ENCODE measurements around the gene MGME1. TPM values are rescaled to one million over a fixed set of nuclear protein-coding genes. Genes with fewer than 3 reads are reported as not detected.

Gene MGME1
- total RNA-seq, 5 donors from 2014 or later (not counting 1 experiment from before 2014, with no cell fraction given) = 7.3 to 15.0 (median 12.8) TPM

DNA sequence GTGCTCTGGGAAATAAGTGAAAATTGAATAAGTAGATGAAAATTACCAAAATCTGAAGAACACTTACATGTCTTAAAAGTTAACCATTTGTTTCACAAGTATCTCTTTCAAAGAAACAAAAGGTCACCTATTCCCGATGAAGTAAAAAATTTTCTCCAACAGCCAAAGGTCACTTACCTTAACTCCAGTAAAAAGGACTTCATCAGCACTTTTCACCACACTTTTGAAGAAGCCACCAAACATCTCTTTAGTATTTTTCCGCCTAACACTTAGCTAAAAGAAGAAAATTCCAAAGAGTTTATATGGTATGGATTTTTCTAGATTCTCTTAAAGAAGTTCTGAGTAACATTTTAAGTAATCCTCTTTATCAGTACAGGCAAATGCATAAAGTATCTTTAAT lies 17.5 kb upstream of the MGME1 start:
- ChIA-PET POLR2A (no interaction called here), CTCF (no interaction called here)
- Histone ChIP-seq H3K27ac (ENCODE audit: low read length) (no peak overlapping the region), H3K4me1 (ENCODE audit: control insufficient read depth in 1 of 2, extremely low read depth in 1 of 2, insufficient read depth in 2 of 2, low read length in 2 of 2) (peaks cover 0 to 4% of the 10 kb centered on the region in 2 experiments), H3K4me3 (ENCODE audit: control insufficient read depth in 1 of 2, extremely low read depth in 1 of 2, low read length in 1 of 2) (no peak overlapping the region), H3K9me3 (no peaks in the 10 kb centered on the region), H3K36me3 (ENCODE audit: control insufficient read depth in 2 of 2, extremely low read depth in 1 of 2, insufficient read depth in 1 of 2, low read length in 1 of 2) (peaks cover 11 to 94% of the 10 kb centered on the region in 2 donors), H3K27me3 (replicated peaks in 1 of 2; ENCODE audit: control insufficient read depth in 2 of 2, extremely low read depth in 1 of 2, insufficient read depth in 2 of 2, low read length in 1 of 2) (no peaks in the 10 kb centered on the region)
- H3K4me1 Mint-ChIP-seq = peaks cover 8 to 21% (median 10%) of the 10 kb centered on the region in 3 donors
- no peaks in the 10 kb centered on the region for H3K27me3 Mint-ChIP-seq
- DNase-seq (no peak), ATAC-seq (replicated peaks in 1 of 4) (no peak)
- no peak overlapping the region for H3K27ac Mint-ChIP-seq
- H3K36me3 Mint-ChIP-seq = peaks cover 90% of the 10 kb centered on the region
- WGBS (ENCODE audit: insufficient coverage) = no CpG with 5 or more reads among the region's 2 CpGs
- H3K4me3 Mint-ChIP-seq = no peak overlapping the region
- no peaks in the 10 kb centered on the region for H3K9me3 Mint-ChIP-seq

DNA sequence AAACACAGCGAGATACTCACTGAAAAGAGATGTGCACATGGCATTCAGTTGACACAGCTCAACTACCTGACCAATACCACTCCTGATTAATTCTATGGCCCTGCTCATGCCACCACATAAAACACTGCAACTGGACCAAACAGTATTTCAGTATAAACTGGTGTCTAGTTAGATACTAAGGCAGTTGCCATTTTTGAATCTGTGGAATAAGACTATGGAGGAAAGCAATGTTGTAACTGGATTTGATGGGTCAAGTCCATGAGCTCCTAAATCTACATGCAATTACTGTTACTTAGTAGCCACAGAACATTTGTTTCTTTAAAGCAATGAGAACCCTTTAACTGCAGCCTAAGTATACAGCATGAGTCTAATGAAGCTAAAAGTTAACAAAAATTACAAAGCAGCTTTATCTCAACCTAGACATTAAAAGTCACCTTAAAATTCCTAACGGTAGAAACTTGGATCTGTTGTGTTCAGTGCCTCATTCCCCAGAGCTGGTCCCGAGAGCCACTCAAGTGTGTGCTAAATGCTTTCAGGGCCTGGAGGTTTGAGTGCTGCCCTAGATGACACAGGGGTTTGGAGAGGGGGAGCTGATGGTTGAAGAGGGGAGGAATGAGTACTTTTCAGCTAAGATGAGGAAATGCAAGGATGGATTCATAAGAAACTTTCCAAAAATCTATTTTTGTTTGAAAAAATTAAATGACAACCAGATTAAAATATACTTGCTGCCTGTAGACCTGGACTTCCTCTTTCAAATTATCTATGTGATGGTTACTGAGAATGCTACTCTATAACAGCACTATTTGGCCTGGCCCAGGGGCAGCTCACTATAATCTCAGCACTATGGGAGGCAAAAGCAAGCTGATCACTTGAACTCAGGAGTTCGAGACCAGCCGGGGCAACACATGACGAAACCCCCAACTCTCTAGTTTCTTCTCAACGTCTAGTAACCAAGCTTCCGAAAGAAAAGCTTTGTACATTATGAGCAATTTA lies 15.8 kb upstream of the MGME1 start:
- Histone ChIP-seq H3K27me3 (replicated peaks in 1 of 2; ENCODE audit: control insufficient read depth in 2 of 2, extremely low read depth in 1 of 2, insufficient read depth in 2 of 2, low read length in 1 of 2) (no peaks in the 10 kb centered on the region), H3K36me3 (ENCODE audit: control insufficient read depth in 2 of 2, extremely low read depth in 1 of 2, insufficient read depth in 1 of 2, low read length in 1 of 2) (peaks cover 13 to 84% of the 10 kb centered on the region in 2 donors), H3K9me3 (no peaks in the 10 kb centered on the region), H3K4me1 (ENCODE audit: control insufficient read depth in 1 of 2, extremely low read depth in 1 of 2, insufficient read depth in 2 of 2, low read length in 2 of 2) (peaks cover 3 to 5% of the 10 kb centered on the region in 2 experiments), H3K27ac (ENCODE audit: low read length) (no peak overlapping the region), H3K4me3 (ENCODE audit: control insufficient read depth in 1 of 2, extremely low read depth in 1 of 2, low read length in 1 of 2) (no peak overlapping the region)
- peaks cover 14 to 33% (median 21%) of the 10 kb centered on the region in 3 donors for H3K4me1 Mint-ChIP-seq
- no peak overlapping the region for H3K4me3 Mint-ChIP-seq
- DNase-seq (no peak), ATAC-seq (replicated peaks in 1 of 4) (no peak)
- ChIA-PET CTCF (interaction anchor here in 1 of 2 donors (0.7 to 0.8 kb wide), 2 partner anchors 10 to 14 kb away, joined by 3 read pairs; no protein-coding TSS in a partner anchor), POLR2A (no interaction called here)
- H3K9me3 Mint-ChIP-seq = no peaks in the 10 kb centered on the region
- 100% methylated on average over 3 of the region's 8 CpGs for WGBS (ENCODE audit: insufficient coverage)
- H3K36me3 Mint-ChIP-seq = peaks cover 73% of the 10 kb centered on the region
- H3K27ac Mint-ChIP-seq = peak overlapping the region in 1 of 2 donors; percentile 34
- no peaks in the 10 kb centered on the region for H3K27me3 Mint-ChIP-seq

DNA sequence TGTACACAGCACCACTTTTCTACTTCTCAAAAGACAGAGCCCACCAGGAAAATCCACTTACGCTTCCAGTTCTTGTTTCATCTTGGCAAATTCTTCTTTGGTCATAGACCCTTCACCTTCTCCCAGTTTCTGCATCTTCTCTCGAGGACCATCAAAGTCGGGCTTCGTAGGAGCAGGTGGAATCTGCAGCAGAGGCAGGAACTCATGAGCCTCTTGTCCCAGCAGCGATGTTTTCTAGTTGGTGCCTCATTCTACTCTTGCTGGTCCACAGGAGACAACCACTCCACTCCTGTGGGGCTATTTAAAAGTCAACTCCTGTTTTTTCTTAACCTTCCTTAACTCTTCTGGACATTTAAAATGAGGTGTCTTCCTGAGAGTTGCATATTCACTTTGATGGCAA lies 14.9 kb upstream of the MGME1 start:
- no peak overlapping the region for H3K27ac ChIP-seq (ENCODE audit: low read length)
- ChIA-PET CTCF (no interaction called here), POLR2A (interaction anchor here in 1 of 2 donors (0.9 kb wide), 1 partner anchor 17 kb away, joined by 3 read pairs; no protein-coding TSS in a partner anchor)
- H3K4me3 Mint-ChIP-seq = no peak overlapping the region
- no peak overlapping the region for H3K4me3 ChIP-seq (ENCODE audit: control insufficient read depth in 1 of 2, extremely low read depth in 1 of 2, low read length in 1 of 2)
- H3K27ac Mint-ChIP-seq = no peak overlapping the region
- no peak for ATAC-seq (replicated peaks in 1 of 4)
- 93% methylated on average over 5 of the region's 5 CpGs for WGBS (ENCODE audit: insufficient coverage)
- no peak for DNase-seq
- no peaks in the 10 kb centered on the region for H3K9me3 ChIP-seq
- H3K4me1 Mint-ChIP-seq = peaks cover 22 to 43% (median 30%) of the 10 kb centered on the region in 3 donors
- H3K27me3 Mint-ChIP-seq = no peaks in the 10 kb centered on the region
- H3K4me1 ChIP-seq (ENCODE audit: control insufficient read depth in 1 of 2, extremely low read depth in 1 of 2, insufficient read depth in 2 of 2, low read length in 2 of 2) = peaks cover 7 to 13% of the 10 kb centered on the region in 2 experiments
- no peaks in the 10 kb centered on the region for H3K27me3 ChIP-seq (replicated peaks in 1 of 2; ENCODE audit: control insufficient read depth in 2 of 2, extremely low read depth in 1 of 2, insufficient read depth in 2 of 2, low read length in 1 of 2)
- H3K36me3 ChIP-seq (ENCODE audit: control insufficient read depth in 2 of 2, extremely low read depth in 1 of 2, insufficient read depth in 1 of 2, low read length in 1 of 2) = peaks cover 13 to 75% of the 10 kb centered on the region in 2 donors
- H3K9me3 Mint-ChIP-seq = no peaks in the 10 kb centered on the region
- peaks cover 65% of the 10 kb centered on the region for H3K36me3 Mint-ChIP-seq

- Mint-ChIP-seq H3K27me3 (no peaks in the 10 kb centered on the region), H3K27ac (peak overlapping the region in 1 of 2 donors; percentile 17), H3K36me3 (peaks cover 52% of the 10 kb centered on the region), H3K4me3 (no peak overlapping the region), H3K4me1 (peaks cover 36 to 56% (median 43%) of the 10 kb centered on the region in 3 donors), H3K9me3 (no peaks in the 10 kb centered on the region)
- H3K27me3 ChIP-seq (replicated peaks in 1 of 2; ENCODE audit: control insufficient read depth in 2 of 2, extremely low read depth in 1 of 2, insufficient read depth in 2 of 2, low read length in 1 of 2) = no peaks in the 10 kb centered on the region
- H3K4me3 ChIP-seq (ENCODE audit: control insufficient read depth in 1 of 2, extremely low read depth in 1 of 2, low read length in 1 of 2) = no peak overlapping the region
- ChIA-PET CTCF (interaction anchor here (0.6 to 1.1 kb wide), 3 partner anchors 18 to 90 kb away, joined by 3 to 7 read pairs (median 3); no protein-coding TSS in a partner anchor), POLR2A (no interaction called here)
- H3K27ac ChIP-seq (ENCODE audit: low read length) = no peak overlapping the region
- no peak for DNase-seq
- no peak for ATAC-seq (replicated peaks in 1 of 4)
- H3K4me1 ChIP-seq (ENCODE audit: control insufficient read depth in 1 of 2, extremely low read depth in 1 of 2, insufficient read depth in 2 of 2, low read length in 2 of 2) = peaks cover 20 to 21% of the 10 kb centered on the region in 2 experiments
- peaks cover 10 to 61% of the 10 kb centered on the region in 2 donors for H3K36me3 ChIP-seq (ENCODE audit: control insufficient read depth in 2 of 2, extremely low read depth in 1 of 2, insufficient read depth in 1 of 2, low read length in 1 of 2)
- H3K9me3 ChIP-seq = no peaks in the 10 kb centered on the region
- WGBS (ENCODE audit: insufficient coverage) = 40% methylated on average over 1 of the region's 3 CpGs
Observed at GRCh38 chr20:17955302-17955701, 13.5 kb upstream of the MGME1 start.

- POLR2A ChIA-PET = interaction anchor here in 1 of 2 donors (0.6 kb wide), 1 partner anchor 11 kb away, joined by 17 read pairs; no protein-coding TSS in a partner anchor
- Mint-ChIP-seq H3K4me1 (peaks cover 45 to 64% (median 51%) of the 10 kb centered on the region in 3 donors), H3K9me3 (no peaks in the 10 kb centered on the region), H3K4me3 (no peak overlapping the region), H3K27me3 (no peaks in the 10 kb centered on the region), H3K36me3 (peaks cover 43% of the 10 kb centered on the region), H3K27ac (no peak overlapping the region)
- Histone ChIP-seq H3K4me3 (ENCODE audit: control insufficient read depth in 1 of 2, extremely low read depth in 1 of 2, low read length in 1 of 2) (no peak overlapping the region), H3K9me3 (no peaks in the 10 kb centered on the region), H3K27me3 (replicated peaks in 1 of 2; ENCODE audit: control insufficient read depth in 2 of 2, extremely low read depth in 1 of 2, insufficient read depth in 2 of 2, low read length in 1 of 2) (no peaks in the 10 kb centered on the region), H3K27ac (ENCODE audit: low read length) (no peak overlapping the region), H3K36me3 (ENCODE audit: control insufficient read depth in 2 of 2, extremely low read depth in 1 of 2, insufficient read depth in 1 of 2, low read length in 1 of 2) (peaks cover 10 to 52% of the 10 kb centered on the region in 2 donors), H3K4me1 (ENCODE audit: control insufficient read depth in 1 of 2, extremely low read depth in 1 of 2, insufficient read depth in 2 of 2, low read length in 2 of 2) (peaks cover 23 to 27% of the 10 kb centered on the region in 2 experiments)
- ATAC-seq (replicated peaks in 1 of 4) (no peak), DNase-seq (no peak)
- 83% methylated on average over 7 of the region's 8 CpGs for WGBS (ENCODE audit: insufficient coverage)
- CTCF ChIA-PET = interaction anchor here (0.5 to 1.1 kb wide), 8 partner anchors 10 to 441 kb away, joined by 3 to 7 read pairs (median 4); partner anchors contain the start of gene RRBP1 (in 1 of the 2)
Observed at GRCh38 chr20:17956099-17956685, 12.6 kb upstream of the MGME1 start.
